ENCODE measurements around the gene MPDZ. TPM values are rescaled to one million over a fixed set of nuclear protein-coding genes. Genes with fewer than 3 reads are reported as not detected.

Gene MPDZ
- total and polyA plus RNA-seq, 2 experiments from 2014 or later = 33.0 to 43.1 TPM

DNA sequence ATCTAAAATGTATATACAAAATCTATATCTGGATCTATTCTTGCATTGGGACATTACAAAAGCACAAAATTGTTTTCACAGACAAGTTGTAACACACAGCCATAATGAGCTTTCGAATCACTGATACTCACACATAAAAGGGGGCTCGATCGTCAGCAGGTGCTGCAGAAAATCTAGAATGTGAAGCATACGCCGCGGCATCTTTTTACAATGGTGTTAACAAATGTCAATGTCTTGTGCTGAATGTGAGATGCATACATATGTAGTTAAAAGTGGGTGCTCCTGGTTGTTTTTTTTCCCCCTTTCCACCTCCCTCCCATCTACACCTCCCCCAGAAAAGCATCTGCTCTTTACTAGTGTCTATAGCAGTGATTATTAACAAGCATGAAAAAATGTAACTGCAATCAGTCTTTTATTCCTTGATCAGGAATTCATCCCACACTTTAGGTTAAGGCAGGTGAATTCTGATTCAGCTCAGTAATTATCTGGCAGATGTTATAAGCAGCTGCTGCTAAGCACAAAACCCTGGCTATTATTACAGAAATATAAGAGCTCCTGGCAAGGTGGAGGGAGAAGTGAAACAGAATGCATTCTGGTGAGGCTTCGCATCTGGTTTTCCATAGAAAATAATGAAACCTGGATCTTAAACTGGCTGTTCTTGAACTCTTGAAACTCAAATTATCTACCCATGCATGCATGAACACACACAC is 114.1 kb downstream of the MPDZ start (continued):
- TF ChIP-seq, protein P1, sequence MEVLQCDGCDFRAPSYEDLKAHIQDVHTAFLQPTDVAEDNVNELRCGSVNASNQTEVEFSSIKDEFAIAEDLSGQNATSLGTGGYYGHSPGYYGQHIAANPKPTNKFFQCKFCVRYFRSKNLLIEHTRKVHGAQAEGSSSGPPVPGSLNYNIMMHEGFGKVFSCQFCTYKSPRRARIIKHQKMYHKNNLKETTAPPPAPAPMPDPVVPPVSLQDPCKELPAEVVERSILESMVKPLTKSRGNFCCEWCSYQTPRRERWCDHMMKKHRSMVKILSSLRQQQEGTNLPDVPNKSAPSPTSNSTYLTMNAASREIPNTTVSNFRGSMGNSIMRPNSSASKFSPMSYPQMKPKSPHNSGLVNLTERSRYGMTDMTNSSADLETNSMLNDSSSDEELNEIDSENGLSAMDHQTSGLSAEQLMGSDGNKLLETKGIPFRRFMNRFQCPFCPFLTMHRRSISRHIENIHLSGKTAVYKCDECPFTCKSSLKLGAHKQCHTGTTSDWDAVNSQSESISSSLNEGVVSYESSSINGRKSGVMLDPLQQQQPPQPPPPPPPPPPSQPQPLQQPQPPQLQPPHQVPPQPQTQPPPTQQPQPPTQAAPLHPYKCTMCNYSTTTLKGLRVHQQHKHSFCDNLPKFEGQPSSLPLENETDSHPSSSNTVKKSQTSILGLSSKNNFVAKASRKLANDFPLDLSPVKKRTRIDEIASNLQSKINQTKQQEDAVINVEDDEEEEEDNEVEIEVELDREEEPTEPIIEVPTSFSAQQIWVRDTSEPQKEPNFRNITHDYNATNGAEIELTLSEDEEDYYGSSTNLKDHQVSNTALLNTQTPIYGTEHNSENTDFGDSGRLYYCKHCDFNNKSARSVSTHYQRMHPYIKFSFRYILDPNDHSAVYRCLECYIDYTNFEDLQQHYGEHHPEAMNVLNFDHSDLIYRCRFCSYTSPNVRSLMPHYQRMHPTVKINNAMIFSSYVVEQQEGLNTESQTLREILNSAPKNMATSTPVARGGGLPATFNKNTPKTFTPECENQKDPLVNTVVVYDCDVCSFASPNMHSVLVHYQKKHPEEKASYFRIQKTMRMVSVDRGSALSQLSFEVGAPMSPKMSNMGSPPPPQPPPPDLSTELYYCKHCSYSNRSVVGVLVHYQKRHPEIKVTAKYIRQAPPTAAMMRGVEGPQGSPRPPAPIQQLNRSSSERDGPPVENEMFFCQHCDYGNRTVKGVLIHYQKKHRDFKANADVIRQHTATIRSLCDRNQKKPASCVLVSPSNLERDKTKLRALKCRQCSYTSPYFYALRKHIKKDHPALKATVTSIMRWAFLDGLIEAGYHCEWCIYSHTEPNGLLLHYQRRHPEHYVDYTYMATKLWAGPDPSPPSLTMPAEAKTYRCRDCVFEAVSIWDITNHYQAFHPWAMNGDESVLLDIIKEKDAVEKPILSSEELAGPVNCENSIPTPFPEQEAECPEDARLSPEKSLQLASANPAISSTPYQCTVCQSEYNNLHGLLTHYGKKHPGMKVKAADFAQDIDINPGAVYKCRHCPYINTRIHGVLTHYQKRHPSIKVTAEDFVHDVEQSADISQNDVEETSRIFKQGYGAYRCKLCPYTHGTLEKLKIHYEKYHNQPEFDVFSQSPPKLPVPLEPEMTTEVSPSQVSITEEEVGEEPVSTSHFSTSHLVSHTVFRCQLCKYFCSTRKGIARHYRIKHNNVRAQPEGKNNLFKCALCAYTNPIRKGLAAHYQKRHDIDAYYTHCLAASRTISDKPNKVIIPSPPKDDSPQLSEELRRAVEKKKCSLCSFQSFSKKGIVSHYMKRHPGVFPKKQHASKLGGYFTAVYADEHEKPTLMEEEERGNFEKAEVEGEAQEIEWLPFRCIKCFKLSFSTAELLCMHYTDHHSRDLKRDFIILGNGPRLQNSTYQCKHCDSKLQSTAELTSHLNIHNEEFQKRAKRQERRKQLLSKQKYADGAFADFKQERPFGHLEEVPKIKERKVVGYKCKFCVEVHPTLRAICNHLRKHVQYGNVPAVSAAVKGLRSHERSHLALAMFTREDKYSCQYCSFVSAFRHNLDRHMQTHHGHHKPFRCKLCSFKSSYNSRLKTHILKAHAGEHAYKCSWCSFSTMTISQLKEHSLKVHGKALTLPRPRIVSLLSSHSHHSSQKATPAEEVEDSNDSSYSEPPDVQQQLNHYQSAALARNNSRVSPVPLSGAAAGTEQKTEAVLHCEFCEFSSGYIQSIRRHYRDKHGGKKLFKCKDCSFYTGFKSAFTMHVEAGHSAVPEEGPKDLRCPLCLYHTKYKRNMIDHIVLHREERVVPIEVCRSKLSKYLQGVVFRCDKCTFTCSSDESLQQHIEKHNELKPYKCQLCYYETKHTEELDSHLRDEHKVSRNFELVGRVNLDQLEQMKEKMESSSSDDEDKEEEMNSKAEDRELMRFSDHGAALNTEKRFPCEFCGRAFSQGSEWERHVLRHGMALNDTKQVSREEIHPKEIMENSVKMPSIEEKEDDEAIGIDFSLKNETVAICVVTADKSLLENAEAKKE (CRISPR knock-in tag; IDR thresholded peaks at IDR 0.05) = no peak
- TF ChIP-seq ZNF114 (CRISPR knock-in tag; IDR thresholded peaks at IDR 0.05) (no peak), CREB1 (CRISPR knock-in tag; IDR thresholded peaks at IDR 0.05; ENCODE audit: low read depth) (no peak)

DNA sequence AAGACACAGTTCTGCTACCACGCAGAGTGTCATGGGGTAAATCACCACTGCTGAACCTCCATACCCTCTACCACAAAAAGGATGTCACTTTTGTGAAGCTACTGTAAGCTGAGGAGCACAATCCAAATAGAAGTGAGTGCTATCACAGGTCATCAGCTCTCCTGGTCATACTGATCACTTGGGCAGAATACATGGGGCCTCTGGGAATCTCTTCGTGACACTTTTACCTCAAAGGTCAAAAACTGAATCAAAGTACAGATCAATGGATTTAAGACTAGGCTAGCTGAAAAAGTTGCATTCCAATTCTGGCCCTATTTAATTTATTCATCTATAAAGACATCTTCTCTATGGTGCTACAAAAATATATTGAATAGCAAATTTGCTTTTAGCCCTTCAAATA is 115.5 kb downstream of the MPDZ start:
- Histone ChIP-seq H3K9me2 (ENCODE audit: insufficient read depth) (no peaks in the 10 kb centered on the region), H3K27ac (ENCODE audit: low read depth) (no peak overlapping the region), H3K36me3 (ENCODE audit: insufficient read depth) (no peaks in the 10 kb centered on the region), H3K4me1 (ENCODE audit: insufficient read depth) (peaks cover 24% of the 10 kb centered on the region), H3K79me2 (replicated peaks; ENCODE audit: insufficient read depth) (no peaks in the 10 kb centered on the region), H3F3A (replicated peaks; ENCODE audit: low read depth) (no peaks in the 10 kb centered on the region), H3K4me3 (no peak overlapping the region), H3K27me3 (ENCODE audit: insufficient read depth) (no peaks in the 10 kb centered on the region), H3K4me2 (no peak overlapping the region), H4K20me1 (replicated peaks; ENCODE audit: insufficient read depth) (no peaks in the 10 kb centered on the region), H2AFZ (no peak overlapping the region)
- Mint-ChIP-seq H3K4me3 (no peak overlapping the region), H3K9me3 (no peaks in the 10 kb centered on the region), H3K36me3 (ENCODE audit: low read depth) (peaks cover 10% of the 10 kb centered on the region), H3K4me1 (peaks cover 25% of the 10 kb centered on the region), H3K27ac (no peak overlapping the region), H3K27me3 (ENCODE audit: insufficient read depth, low read depth, poor library complexity) (no peaks in the 10 kb centered on the region)
- DNase-seq (ENCODE audit: low spot score) (no peak), ATAC-seq (no peak; the same call in 2 of the 3 replicates)
- TF ChIP-seq STAT1 (IDR thresholded peaks at IDR 0.05; ENCODE audit: unreplicated experiment) (no peak), EZH2phosphoT487 (IDR thresholded peaks at IDR 0.05; ENCODE audit: unreplicated experiment) (no peak), JUNB (IDR thresholded peaks at IDR 0.05; ENCODE audit: unreplicated experiment) (no peak), ZNF114 (CRISPR knock-in tag; IDR thresholded peaks at IDR 0.05) (no peak), POLR2AphosphoS5 (IDR thresholded peaks at IDR 0.05; ENCODE audit: low read depth) (no peak), CREB1 (CRISPR knock-in tag; IDR thresholded peaks at IDR 0.05; ENCODE audit: low read depth) (no peak), EZH2 (IDR thresholded peaks at IDR 0.05; ENCODE audit: low read depth, unreplicated experiment) (no peak), NANOG (IDR thresholded peaks at IDR 0.05; ENCODE audit: borderline replicate concordance) (no peak)
- TF ChIP-seq, protein P2, sequence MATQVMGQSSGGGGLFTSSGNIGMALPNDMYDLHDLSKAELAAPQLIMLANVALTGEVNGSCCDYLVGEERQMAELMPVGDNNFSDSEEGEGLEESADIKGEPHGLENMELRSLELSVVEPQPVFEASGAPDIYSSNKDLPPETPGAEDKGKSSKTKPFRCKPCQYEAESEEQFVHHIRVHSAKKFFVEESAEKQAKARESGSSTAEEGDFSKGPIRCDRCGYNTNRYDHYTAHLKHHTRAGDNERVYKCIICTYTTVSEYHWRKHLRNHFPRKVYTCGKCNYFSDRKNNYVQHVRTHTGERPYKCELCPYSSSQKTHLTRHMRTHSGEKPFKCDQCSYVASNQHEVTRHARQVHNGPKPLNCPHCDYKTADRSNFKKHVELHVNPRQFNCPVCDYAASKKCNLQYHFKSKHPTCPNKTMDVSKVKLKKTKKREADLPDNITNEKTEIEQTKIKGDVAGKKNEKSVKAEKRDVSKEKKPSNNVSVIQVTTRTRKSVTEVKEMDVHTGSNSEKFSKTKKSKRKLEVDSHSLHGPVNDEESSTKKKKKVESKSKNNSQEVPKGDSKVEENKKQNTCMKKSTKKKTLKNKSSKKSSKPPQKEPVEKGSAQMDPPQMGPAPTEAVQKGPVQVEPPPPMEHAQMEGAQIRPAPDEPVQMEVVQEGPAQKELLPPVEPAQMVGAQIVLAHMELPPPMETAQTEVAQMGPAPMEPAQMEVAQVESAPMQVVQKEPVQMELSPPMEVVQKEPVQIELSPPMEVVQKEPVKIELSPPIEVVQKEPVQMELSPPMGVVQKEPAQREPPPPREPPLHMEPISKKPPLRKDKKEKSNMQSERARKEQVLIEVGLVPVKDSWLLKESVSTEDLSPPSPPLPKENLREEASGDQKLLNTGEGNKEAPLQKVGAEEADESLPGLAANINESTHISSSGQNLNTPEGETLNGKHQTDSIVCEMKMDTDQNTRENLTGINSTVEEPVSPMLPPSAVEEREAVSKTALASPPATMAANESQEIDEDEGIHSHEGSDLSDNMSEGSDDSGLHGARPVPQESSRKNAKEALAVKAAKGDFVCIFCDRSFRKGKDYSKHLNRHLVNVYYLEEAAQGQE (IDR thresholded peaks at IDR 0.05; ENCODE audit: unreplicated experiment) = no peak
- TF ChIP-seq, protein P3, sequence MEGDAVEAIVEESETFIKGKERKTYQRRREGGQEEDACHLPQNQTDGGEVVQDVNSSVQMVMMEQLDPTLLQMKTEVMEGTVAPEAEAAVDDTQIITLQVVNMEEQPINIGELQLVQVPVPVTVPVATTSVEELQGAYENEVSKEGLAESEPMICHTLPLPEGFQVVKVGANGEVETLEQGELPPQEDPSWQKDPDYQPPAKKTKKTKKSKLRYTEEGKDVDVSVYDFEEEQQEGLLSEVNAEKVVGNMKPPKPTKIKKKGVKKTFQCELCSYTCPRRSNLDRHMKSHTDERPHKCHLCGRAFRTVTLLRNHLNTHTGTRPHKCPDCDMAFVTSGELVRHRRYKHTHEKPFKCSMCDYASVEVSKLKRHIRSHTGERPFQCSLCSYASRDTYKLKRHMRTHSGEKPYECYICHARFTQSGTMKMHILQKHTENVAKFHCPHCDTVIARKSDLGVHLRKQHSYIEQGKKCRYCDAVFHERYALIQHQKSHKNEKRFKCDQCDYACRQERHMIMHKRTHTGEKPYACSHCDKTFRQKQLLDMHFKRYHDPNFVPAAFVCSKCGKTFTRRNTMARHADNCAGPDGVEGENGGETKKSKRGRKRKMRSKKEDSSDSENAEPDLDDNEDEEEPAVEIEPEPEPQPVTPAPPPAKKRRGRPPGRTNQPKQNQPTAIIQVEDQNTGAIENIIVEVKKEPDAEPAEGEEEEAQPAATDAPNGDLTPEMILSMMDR (conservative IDR thresholded peaks at IDR 0.05; ENCODE audit: low read depth in 2 of 2) = no peak

All from GM23338 (cell line).